AG10803 (cell line): ENCODE data around the gene RGS17.

ENCODE experiments used
- DNase-seq: peaks from one replicate; pipeline ENCODE4 v3.0.0; 2010; ENCODE audit warnings: low read depth
- H3K4me3 ChIP-seq: 2 replicates; pipeline ENCODE4 v1.5.1; 2011; ENCODE audit warnings: mild to moderate bottlenecking, low read length, control low read depth
- TF ChIP-seq, protein P1 (sequence below): conservative IDR thresholded peaks from 2 replicates; pipeline ENCODE4 v1.5.1; 2011; ENCODE audit warnings: mild to moderate bottlenecking, low read length, control low read depth, inconsistent platforms

RGS17 gene

DNA sequence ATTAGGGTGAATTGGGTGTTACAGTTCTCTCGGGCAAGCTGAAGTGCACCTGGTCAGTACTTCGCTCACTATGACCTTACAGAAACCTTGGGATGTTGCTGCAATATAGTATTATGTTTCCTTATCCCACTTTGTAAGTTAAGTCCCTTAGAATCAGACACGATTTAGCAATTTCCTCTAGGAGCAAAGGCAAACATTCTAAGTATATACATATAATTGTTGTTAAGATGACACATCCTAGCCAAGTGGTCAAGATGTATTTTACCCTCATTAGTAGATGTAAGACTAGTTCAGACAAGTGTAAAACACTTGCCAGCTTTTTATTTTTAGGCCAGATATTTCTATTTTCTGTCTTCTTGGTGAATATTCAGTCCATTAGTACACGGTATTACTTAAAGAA is 31.1 kb upstream of the RGS17 start:
- DNase-seq, result no peak
- TF ChIP-seq, protein P1, sequence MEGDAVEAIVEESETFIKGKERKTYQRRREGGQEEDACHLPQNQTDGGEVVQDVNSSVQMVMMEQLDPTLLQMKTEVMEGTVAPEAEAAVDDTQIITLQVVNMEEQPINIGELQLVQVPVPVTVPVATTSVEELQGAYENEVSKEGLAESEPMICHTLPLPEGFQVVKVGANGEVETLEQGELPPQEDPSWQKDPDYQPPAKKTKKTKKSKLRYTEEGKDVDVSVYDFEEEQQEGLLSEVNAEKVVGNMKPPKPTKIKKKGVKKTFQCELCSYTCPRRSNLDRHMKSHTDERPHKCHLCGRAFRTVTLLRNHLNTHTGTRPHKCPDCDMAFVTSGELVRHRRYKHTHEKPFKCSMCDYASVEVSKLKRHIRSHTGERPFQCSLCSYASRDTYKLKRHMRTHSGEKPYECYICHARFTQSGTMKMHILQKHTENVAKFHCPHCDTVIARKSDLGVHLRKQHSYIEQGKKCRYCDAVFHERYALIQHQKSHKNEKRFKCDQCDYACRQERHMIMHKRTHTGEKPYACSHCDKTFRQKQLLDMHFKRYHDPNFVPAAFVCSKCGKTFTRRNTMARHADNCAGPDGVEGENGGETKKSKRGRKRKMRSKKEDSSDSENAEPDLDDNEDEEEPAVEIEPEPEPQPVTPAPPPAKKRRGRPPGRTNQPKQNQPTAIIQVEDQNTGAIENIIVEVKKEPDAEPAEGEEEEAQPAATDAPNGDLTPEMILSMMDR, result no peak
- no peak overlapping the region for H3K4me3 ChIP-seq

DNA sequence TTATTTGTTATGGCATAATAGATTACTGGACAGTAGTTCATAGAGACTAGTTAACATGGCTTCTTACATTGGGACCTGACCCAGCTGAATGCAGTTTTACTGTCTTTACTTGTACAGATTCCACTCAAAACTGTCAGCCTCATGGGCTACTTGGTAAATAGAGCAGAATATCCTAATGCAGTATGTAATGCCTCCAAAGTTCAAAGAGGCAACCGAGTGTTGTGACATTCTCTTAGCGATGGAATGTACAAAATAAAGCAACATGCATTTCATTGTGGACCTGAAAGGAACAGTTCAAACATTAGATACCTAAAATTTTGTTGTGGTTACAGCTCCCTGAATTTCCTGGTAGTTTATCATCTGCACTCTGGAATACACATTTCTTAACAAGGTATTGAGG is 29.1 kb upstream of the RGS17 start:
- no peak overlapping the region for H3K4me3 ChIP-seq
- DNase-seq, result no peak
- TF ChIP-seq, protein P1, result no peak

GRCh38 chr6:153150752-153151440 is 19.8 kb upstream of the RGS17 start:
- peak overlapping the region; percentile 31 for H3K4me3 ChIP-seq
- DNase-seq, result no peak
- TF ChIP-seq, protein P1, result no peak

- no peak for DNase-seq
These were observed 19.3 kb upstream of the RGS17 start for GRCh38 chr6:153150371-153150751.

GRCh38 chr6:153149891-153150290 is 18.8 kb upstream of the RGS17 start:
- TF ChIP-seq, protein P1, result no peak
- H3K4me3 ChIP-seq, result no peak overlapping the region
- DNase-seq, result no peak

More at GRCh38 chr6:153150371-153150751, 19.3 kb upstream of the RGS17 start:
- TF ChIP-seq, protein P1, result no peak
- H3K4me3 ChIP-seq, result peak overlapping the region; percentile 31

DNA sequence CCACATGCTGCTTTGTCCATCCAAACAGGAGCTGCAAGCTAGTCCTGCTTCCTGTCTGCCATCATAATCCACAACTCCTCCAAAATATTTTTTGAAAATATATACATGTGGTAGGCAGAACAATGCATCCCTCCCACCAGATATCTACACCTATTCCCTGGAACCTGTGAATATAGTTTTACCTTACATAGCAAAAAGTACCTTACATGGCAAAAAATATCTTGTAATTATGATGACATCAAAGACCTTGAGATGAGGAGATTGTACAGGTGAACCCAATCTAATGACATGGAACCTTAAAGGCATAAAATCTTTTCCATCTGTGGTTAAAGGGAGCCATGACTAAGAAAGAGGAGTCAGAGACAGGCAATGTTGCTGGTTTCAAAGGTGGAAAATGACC is 15.3 kb upstream of the RGS17 start:
- no peak overlapping the region for H3K4me3 ChIP-seq
- no peak for DNase-seq
- TF ChIP-seq, protein P1, result no peak

GRCh38 chr6:153145591-153145990 is 14.5 kb upstream of the RGS17 start:
- TF ChIP-seq, protein P1, result no peak
- H3K4me3 ChIP-seq, result no peak overlapping the region
- DNase-seq, result no peak
